ENCODE measurements around the gene USF2. TPM values are rescaled to one million over a fixed set of nuclear protein-coding genes. Genes with fewer than 3 reads are reported as not detected.
A peak's percentile ranks its signal among the peaks of the same experiment; 100 is the strongest.

USF2 gene
- total and polyA plus RNA-seq, 2 of the 8 experiments (the other 6 are each of a cell fraction or from before 2014, with no cell fraction given): 74.1 to 109 TPM

DNA sequence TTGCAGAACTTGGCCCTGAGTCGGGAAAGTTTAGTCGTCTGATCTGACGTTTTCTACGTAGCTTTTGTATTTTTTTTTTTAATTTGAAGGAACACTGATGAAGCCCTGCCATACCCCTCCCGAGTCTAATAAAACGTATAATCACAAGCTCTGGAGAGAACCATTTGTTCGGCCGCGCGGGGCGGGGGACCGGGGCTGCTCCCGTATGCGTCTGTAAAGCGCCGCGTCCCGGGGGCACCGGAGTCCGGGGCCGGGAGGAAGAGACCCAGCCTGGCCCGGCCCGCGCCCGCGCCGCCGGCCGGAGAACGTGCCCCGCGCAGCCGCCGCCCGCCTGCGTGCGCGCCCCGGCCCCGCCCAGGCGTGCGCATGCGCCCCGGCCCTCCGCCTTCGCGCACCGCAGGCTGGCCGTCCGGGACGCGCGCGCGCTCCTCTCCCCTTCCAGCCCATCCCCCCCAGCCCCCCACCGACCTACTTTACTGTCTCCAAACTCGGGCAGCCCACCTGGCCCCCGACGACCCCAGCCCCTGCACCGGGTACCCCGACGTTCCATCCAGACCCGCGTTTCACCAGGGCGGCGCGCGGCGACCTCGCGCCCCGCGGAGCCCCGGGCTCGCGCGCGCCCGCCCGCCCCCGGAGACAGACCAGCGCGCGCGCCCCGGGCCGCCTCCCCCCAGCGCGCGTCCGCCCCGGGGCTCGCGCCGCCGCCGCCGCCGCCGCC lies 785 bp upstream of the USF2 start (continued):
- TF ChIP-seq, protein P1, sequence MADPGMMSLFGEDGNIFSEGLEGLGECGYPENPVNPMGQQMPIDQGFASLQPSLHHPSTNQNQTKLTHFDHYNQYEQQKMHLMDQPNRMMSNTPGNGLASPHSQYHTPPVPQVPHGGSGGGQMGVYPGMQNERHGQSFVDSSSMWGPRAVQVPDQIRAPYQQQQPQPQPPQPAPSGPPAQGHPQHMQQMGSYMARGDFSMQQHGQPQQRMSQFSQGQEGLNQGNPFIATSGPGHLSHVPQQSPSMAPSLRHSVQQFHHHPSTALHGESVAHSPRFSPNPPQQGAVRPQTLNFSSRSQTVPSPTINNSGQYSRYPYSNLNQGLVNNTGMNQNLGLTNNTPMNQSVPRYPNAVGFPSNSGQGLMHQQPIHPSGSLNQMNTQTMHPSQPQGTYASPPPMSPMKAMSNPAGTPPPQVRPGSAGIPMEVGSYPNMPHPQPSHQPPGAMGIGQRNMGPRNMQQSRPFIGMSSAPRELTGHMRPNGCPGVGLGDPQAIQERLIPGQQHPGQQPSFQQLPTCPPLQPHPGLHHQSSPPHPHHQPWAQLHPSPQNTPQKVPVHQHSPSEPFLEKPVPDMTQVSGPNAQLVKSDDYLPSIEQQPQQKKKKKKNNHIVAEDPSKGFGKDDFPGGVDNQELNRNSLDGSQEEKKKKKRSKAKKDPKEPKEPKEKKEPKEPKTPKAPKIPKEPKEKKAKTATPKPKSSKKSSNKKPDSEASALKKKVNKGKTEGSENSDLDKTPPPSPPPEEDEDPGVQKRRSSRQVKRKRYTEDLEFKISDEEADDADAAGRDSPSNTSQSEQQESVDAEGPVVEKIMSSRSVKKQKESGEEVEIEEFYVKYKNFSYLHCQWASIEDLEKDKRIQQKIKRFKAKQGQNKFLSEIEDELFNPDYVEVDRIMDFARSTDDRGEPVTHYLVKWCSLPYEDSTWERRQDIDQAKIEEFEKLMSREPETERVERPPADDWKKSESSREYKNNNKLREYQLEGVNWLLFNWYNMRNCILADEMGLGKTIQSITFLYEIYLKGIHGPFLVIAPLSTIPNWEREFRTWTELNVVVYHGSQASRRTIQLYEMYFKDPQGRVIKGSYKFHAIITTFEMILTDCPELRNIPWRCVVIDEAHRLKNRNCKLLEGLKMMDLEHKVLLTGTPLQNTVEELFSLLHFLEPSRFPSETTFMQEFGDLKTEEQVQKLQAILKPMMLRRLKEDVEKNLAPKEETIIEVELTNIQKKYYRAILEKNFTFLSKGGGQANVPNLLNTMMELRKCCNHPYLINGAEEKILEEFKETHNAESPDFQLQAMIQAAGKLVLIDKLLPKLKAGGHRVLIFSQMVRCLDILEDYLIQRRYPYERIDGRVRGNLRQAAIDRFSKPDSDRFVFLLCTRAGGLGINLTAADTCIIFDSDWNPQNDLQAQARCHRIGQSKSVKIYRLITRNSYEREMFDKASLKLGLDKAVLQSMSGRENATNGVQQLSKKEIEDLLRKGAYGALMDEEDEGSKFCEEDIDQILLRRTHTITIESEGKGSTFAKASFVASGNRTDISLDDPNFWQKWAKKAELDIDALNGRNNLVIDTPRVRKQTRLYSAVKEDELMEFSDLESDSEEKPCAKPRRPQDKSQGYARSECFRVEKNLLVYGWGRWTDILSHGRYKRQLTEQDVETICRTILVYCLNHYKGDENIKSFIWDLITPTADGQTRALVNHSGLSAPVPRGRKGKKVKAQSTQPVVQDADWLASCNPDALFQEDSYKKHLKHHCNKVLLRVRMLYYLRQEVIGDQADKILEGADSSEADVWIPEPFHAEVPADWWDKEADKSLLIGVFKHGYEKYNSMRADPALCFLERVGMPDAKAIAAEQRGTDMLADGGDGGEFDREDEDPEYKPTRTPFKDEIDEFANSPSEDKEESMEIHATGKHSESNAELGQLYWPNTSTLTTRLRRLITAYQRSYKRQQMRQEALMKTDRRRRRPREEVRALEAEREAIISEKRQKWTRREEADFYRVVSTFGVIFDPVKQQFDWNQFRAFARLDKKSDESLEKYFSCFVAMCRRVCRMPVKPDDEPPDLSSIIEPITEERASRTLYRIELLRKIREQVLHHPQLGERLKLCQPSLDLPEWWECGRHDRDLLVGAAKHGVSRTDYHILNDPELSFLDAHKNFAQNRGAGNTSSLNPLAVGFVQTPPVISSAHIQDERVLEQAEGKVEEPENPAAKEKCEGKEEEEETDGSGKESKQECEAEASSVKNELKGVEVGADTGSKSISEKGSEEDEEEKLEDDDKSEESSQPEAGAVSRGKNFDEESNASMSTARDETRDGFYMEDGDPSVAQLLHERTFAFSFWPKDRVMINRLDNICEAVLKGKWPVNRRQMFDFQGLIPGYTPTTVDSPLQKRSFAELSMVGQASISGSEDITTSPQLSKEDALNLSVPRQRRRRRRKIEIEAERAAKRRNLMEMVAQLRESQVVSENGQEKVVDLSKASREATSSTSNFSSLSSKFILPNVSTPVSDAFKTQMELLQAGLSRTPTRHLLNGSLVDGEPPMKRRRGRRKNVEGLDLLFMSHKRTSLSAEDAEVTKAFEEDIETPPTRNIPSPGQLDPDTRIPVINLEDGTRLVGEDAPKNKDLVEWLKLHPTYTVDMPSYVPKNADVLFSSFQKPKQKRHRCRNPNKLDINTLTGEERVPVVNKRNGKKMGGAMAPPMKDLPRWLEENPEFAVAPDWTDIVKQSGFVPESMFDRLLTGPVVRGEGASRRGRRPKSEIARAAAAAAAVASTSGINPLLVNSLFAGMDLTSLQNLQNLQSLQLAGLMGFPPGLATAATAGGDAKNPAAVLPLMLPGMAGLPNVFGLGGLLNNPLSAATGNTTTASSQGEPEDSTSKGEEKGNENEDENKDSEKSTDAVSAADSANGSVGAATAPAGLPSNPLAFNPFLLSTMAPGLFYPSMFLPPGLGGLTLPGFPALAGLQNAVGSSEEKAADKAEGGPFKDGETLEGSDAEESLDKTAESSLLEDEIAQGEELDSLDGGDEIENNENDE (IDR thresholded peaks at IDR 0.05; ENCODE audit: insufficient replicate concordance, low read length): no peak
- TF ChIP-seq POLR2A (IDR thresholded peaks at IDR 0.05; ENCODE audit: control extremely low read depth in 1 of 2, low read depth in 2 of 2, low read length in 2 of 2) (peak; percentile 34 to 38; a peak in 1 of 3 replicates), JUN (IDR thresholded peaks at IDR 0.05; ENCODE audit: low read depth, low read length) (no peak), RNF2 (IDR thresholded peaks at IDR 0.05; ENCODE audit: borderline replicate concordance, low read depth, low read length, missing control alignments, poor library complexity, severe bottlenecking) (no peak), RBBP5 (IDR thresholded peaks at IDR 0.05; ENCODE audit: borderline replicate concordance, low read depth, low read length) (no peak), POU5F1 (IDR thresholded peaks at IDR 0.05; ENCODE audit: low read depth, low read length) (no peak), POLR2AphosphoS5 (IDR thresholded peaks at IDR 0.05; ENCODE audit: low read depth, low read length) (no peak; the same call in 1 of the 2 replicates), EGR1 (IDR thresholded peaks at IDR 0.05; ENCODE audit: borderline replicate concordance, low read depth, low read length) (no peak; the same call in 1 of the 2 replicates), EZH2 (IDR thresholded peaks at IDR 0.05; ENCODE audit: low read depth, low read length, severe bottlenecking) (no peak), GABPA (IDR thresholded peaks at IDR 0.05; ENCODE audit: borderline replicate concordance, insufficient read depth, low read length) (no peak)

Measured in H1 (cell line).